Adrenal gland (tissue), 5 donors: ENCODE results near the gene NIFK.

Experiments
- CTCF ChIP-seq, 6 experiments: fragments of 450-650 bp in 4 of 6; fragments of 200-600 bp in 2 of 6; sonication (generic) in 1 of 6; IDR thresholded peaks; 1 replicate in 5 of 6; 2 replicates in 1 of 6; pipeline versions ENCODE4 v1.5.1 to v1.8.0; 2016 to 2021; ENCODE audit warnings: antibody characterized with exemption in 6 of 6, mild to moderate bottlenecking in 2 of 6, moderate library complexity in 1 of 6
- POLR2A ChIP-seq, 2 donors: fragments of 450-650 bp; IDR thresholded peaks; one replicate each; pipeline ENCODE4 v1.6.1; 2017; ENCODE audit warnings: antibody characterized with exemption in 2 of 2, mild to moderate bottlenecking in 2 of 2, moderate library complexity in 1 of 2
- donor health status: DM: no; HTN: no; CAD: no.

GRCh38 chr2:121746071-121746578 lies 9.4 kb upstream of the NIFK start:
- TF ChIP-seq CTCF (IDR thresholded peaks at IDR 0.05), result no peak
- TF ChIP-seq POLR2A (IDR thresholded peaks at IDR 0.05), result no peak
